GM23338 (cell line): ENCODE results near the gene ADAP1. TPM values are rescaled to one million over a fixed set of nuclear protein-coding genes. Genes with fewer than 3 reads are reported as not detected.

Source experiments
- ATAC-seq: fragments of 200-7000 bp; cut with Tn5 transposase; 3 replicates; pipeline ENCODE4 v1.9.1; 2020
- DNase-seq: peaks from one replicate; pipeline ENCODE4 v3.0.0-alpha.2; 2015; ENCODE audit warnings: low spot score
- H2AFZ ChIP-seq: fragments of 200-600 bp; sonication (generic); 2 replicates; pipeline ENCODE4 v1.8.0; 2016; ENCODE audit warnings: antibody characterized with exemption, mild to moderate bottlenecking, moderate library complexity
- H3F3A ChIP-seq: fragments of 200-600 bp; sonication (generic); replicated peaks from 2 replicates; pipeline ENCODE4 v1.8.0; 2017; ENCODE audit warnings: antibody characterized with exemption, mixed run types, low read depth
- H3K27ac ChIP-seq: fragments of 200-600 bp; sonication (generic); 2 replicates; pipeline ENCODE4 v1.6.1; 2016; ENCODE audit warnings: low read depth
- H3K27me3 ChIP-seq: fragments of 200-600 bp; sonication (generic); 2 replicates; pipeline ENCODE4 v1.8.0; 2016; ENCODE audit warnings: mild to moderate bottlenecking, mixed run types, moderate library complexity; ENCODE audit not compliant: insufficient read depth
- H3K36me3 ChIP-seq: fragments of 200-600 bp; sonication (generic); 2 replicates; pipeline ENCODE4 v1.8.0; 2016; ENCODE audit warnings: mild to moderate bottlenecking; ENCODE audit not compliant: insufficient read depth
- H3K4me1 ChIP-seq: fragments of 200-600 bp; sonication (generic); 2 replicates; pipeline ENCODE4 v1.8.0; 2016; ENCODE audit warnings: mild to moderate bottlenecking, moderate library complexity; ENCODE audit not compliant: insufficient read depth
- H3K4me2 ChIP-seq: fragments of 200-600 bp; sonication (generic); 2 replicates; pipeline ENCODE4 v1.7.1; 2017; ENCODE audit warnings: mixed run types
- H3K4me3 ChIP-seq: fragments of 200-600 bp; sonication (generic); 2 replicates; pipeline ENCODE4 v1.6.1; 2016; ENCODE audit warnings: mixed run types
- H3K79me2 ChIP-seq: fragments of 200-600 bp; sonication (generic); replicated peaks from 2 replicates; pipeline ENCODE4 v1.8.0; 2017; ENCODE audit warnings: mild to moderate bottlenecking; ENCODE audit not compliant: insufficient read depth
- H3K9me2 ChIP-seq: fragments of 200-600 bp; sonication (generic); 2 replicates; pipeline ENCODE4 v1.8.0; 2017; ENCODE audit not compliant: insufficient read depth
- H4K20me1 ChIP-seq: fragments of 200-600 bp; sonication (generic); replicated peaks from 2 replicates; pipeline ENCODE4 v1.8.0; 2017; ENCODE audit warnings: mild to moderate bottlenecking; ENCODE audit not compliant: insufficient read depth
- H3K27ac Mint-ChIP-seq: 2 replicates; pipeline ENCODE4 v1.8.0; 2020; ENCODE audit warnings: inconsistent platforms, mild to moderate bottlenecking, moderate library complexity, mixed read lengths
- H3K27me3 Mint-ChIP-seq: 3 replicates; pipeline ENCODE4 v1.8.0; 2022; ENCODE audit warnings: low read depth, mild to moderate bottlenecking, moderate library complexity, mixed read lengths, inconsistent platforms; ENCODE audit not compliant: insufficient read depth, poor library complexity
- H3K36me3 Mint-ChIP-seq: 3 replicates; pipeline ENCODE4 v1.8.0; 2021; ENCODE audit warnings: low read depth, mild to moderate bottlenecking, inconsistent platforms, moderate library complexity, mixed read lengths
- H3K4me1 Mint-ChIP-seq: 3 replicates; pipeline ENCODE4 v1.8.0; 2020; ENCODE audit warnings: mild to moderate bottlenecking, inconsistent platforms, mixed read lengths
- H3K4me3 Mint-ChIP-seq: 3 replicates; pipeline ENCODE4 v1.8.0; 2021; ENCODE audit warnings: moderate library complexity, mild to moderate bottlenecking, inconsistent platforms, mixed read lengths
- H3K9me3 Mint-ChIP-seq: 3 replicates; pipeline ENCODE4 v1.8.0; 2020; ENCODE audit warnings: moderate library complexity, mild to moderate bottlenecking, inconsistent platforms, mixed read lengths
- CREB1 ChIP-seq: fragments of 250-450 bp; sonication (Bioruptor Pico); IDR thresholded peaks from 2 replicates; pipeline ENCODE4 v1.5.0; 2020; ENCODE audit warnings: low read depth, mild to moderate bottlenecking, moderate library complexity
- EZH2 ChIP-seq: fragments of 200-600 bp; sonication (generic); IDR thresholded peaks from one replicate; pipeline ENCODE4 v1.8.0; 2017; ENCODE audit warnings: antibody characterized with exemption, mild to moderate bottlenecking, low read depth; ENCODE audit not compliant: unreplicated experiment
- EZH2phosphoT487 ChIP-seq: fragments of 200-600 bp; sonication (generic); IDR thresholded peaks from one replicate; pipeline ENCODE4 v1.8.1; 2018; ENCODE audit warnings: antibody characterized with exemption; ENCODE audit not compliant: unreplicated experiment
- JUNB ChIP-seq: IDR thresholded peaks from one replicate; pipeline ENCODE4 v1.6.1; 2016; ENCODE audit warnings: antibody characterized with exemption; ENCODE audit not compliant: unreplicated experiment
- NANOG ChIP-seq: IDR thresholded peaks from 2 replicates; pipeline ENCODE4 v1.6.1; 2016; ENCODE audit warnings: antibody characterized with exemption, borderline replicate concordance
- POLR2AphosphoS5 ChIP-seq: IDR thresholded peaks from 2 replicates; pipeline ENCODE4 v1.6.1; 2016; ENCODE audit warnings: antibody characterized with exemption, low read depth
- STAT1 ChIP-seq: IDR thresholded peaks from one replicate; pipeline ENCODE4 v1.6.1; 2016; ENCODE audit warnings: antibody characterized with exemption; ENCODE audit not compliant: unreplicated experiment
- ZNF331 ChIP-seq: fragments of 250-450 bp; sonication (Bioruptor Pico); IDR thresholded peaks from 2 replicates; pipeline ENCODE4 v1.5.0; 2020; ENCODE audit warnings: low read depth, mild to moderate bottlenecking, moderate library complexity
- polyA plus RNA-seq: library from polyadenylated mRNA; unstranded; fragments of >200 nt; fragmentation: Nextera tagmentation; extraction: Ambion mirVana; gene quantifications from 2 replicates; pipeline ENCODE4 v1.2.1, GENCODE V29; 2016
- total RNA-seq: library from RNA; depleted of rRNA; stranded (reverse); fragments of >200 nt; shearing (Covaris generic); gene quantifications from 2 replicates; pipeline ENCODE4 v1.2.3, GENCODE V29; 2014
- TF ChIP-seq, protein P1 (sequence below): IDR thresholded peaks from 2 replicates; pipeline ENCODE4 v1.6.1; 2016; ENCODE audit warnings: antibody characterized with exemption
- TF ChIP-seq, protein P2 (sequence below): fragments of 250-450 bp; sonication (Bioruptor Pico); IDR thresholded peaks from 2 replicates; pipeline ENCODE4 v1.5.0; 2020; ENCODE audit warnings: mild to moderate bottlenecking, moderate library complexity
- TF ChIP-seq, protein P3 (sequence below): IDR thresholded peaks from one replicate; pipeline ENCODE4 v1.6.1; 2018; ENCODE audit warnings: antibody characterized with exemption; ENCODE audit not compliant: unreplicated experiment
- TF ChIP-seq, protein P4 (sequence below), 2 experiments: fragments of 200-600 bp in 1 of 2; sonication (generic) in 1 of 2; conservative IDR thresholded peaks; 2 replicates each; pipeline versions ENCODE4 v1.5.1 to v1.6.1; 2016 to 2017; ENCODE audit warnings: antibody characterized with exemption in 2 of 2, low read depth in 2 of 2, mild to moderate bottlenecking in 2 of 2, moderate library complexity in 1 of 2

The ADAP1 gene
- total and polyA plus RNA-seq, 2 experiments from 2014 or later = 2.2 to 9.6 TPM

DNA sequence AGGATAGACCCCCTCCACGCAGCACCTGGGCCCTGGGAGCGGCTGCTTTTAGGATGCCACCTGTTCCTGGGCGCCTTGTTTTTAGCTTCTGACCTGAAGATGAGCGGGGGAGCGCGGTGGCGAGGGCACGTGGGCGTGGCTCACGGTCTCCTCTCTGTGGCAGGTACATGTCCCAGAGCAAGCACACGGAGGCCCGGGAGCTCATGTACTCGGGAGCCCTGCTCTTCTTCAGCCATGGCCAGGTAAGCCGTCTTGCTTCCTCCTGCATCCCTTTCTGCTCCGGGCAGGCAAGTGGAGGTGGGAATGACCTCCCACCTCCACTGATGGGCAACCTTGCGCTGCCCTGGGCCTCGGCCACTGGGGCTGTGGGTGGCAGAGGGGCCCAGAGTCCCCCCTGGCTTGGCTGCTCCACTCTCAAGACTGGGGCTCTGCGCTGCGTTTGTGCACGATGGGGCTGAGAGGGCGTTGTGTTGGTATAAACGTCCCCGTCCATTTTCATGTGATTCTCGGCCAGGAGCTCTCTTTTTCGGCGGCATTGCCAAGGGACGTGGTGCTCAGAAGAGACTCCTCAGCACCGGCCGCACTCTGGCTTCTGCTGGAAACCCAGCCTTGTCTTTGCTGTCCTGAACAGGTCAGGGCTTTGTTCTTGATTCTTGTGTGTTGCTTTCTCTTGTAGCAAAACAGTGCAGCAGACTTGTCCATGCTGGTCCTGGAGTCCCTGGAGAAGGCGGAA lies 68.4 kb downstream of the ADAP1 start:
- no peak for ATAC-seq
- no peak overlapping the region for H2AFZ ChIP-seq
- Mint-ChIP-seq H3K36me3 (peaks cover 34% of the 10 kb centered on the region), H3K4me1 (peaks cover 15% of the 10 kb centered on the region), H3K9me3 (no peaks in the 10 kb centered on the region), H3K27ac (peak overlapping the region; percentile 52), H3K27me3 (peaks cover 2% of the 10 kb centered on the region), H3K4me3 (no peak overlapping the region)
- no peaks in the 10 kb centered on the region; the same call in 1 of the 2 replicates for H3K4me1 ChIP-seq
- no peaks in the 10 kb centered on the region for H3K36me3 ChIP-seq
- no peak overlapping the region for H3K4me2 ChIP-seq
- H3K9me2 ChIP-seq = no peaks in the 10 kb centered on the region
- H3K27me3 ChIP-seq = no peaks in the 10 kb centered on the region
- no peak for TF ChIP-seq NANOG
- TF ChIP-seq CREB1 = no peak
- TF ChIP-seq, protein P1, sequence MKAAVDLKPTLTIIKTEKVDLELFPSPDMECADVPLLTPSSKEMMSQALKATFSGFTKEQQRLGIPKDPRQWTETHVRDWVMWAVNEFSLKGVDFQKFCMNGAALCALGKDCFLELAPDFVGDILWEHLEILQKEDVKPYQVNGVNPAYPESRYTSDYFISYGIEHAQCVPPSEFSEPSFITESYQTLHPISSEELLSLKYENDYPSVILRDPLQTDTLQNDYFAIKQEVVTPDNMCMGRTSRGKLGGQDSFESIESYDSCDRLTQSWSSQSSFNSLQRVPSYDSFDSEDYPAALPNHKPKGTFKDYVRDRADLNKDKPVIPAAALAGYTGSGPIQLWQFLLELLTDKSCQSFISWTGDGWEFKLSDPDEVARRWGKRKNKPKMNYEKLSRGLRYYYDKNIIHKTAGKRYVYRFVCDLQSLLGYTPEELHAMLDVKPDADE = no peak
- TF ChIP-seq EZH2phosphoT487 = no peak
- no peak for TF ChIP-seq ZNF331 (CRISPR knock-in tag)
- TF ChIP-seq, protein P2, sequence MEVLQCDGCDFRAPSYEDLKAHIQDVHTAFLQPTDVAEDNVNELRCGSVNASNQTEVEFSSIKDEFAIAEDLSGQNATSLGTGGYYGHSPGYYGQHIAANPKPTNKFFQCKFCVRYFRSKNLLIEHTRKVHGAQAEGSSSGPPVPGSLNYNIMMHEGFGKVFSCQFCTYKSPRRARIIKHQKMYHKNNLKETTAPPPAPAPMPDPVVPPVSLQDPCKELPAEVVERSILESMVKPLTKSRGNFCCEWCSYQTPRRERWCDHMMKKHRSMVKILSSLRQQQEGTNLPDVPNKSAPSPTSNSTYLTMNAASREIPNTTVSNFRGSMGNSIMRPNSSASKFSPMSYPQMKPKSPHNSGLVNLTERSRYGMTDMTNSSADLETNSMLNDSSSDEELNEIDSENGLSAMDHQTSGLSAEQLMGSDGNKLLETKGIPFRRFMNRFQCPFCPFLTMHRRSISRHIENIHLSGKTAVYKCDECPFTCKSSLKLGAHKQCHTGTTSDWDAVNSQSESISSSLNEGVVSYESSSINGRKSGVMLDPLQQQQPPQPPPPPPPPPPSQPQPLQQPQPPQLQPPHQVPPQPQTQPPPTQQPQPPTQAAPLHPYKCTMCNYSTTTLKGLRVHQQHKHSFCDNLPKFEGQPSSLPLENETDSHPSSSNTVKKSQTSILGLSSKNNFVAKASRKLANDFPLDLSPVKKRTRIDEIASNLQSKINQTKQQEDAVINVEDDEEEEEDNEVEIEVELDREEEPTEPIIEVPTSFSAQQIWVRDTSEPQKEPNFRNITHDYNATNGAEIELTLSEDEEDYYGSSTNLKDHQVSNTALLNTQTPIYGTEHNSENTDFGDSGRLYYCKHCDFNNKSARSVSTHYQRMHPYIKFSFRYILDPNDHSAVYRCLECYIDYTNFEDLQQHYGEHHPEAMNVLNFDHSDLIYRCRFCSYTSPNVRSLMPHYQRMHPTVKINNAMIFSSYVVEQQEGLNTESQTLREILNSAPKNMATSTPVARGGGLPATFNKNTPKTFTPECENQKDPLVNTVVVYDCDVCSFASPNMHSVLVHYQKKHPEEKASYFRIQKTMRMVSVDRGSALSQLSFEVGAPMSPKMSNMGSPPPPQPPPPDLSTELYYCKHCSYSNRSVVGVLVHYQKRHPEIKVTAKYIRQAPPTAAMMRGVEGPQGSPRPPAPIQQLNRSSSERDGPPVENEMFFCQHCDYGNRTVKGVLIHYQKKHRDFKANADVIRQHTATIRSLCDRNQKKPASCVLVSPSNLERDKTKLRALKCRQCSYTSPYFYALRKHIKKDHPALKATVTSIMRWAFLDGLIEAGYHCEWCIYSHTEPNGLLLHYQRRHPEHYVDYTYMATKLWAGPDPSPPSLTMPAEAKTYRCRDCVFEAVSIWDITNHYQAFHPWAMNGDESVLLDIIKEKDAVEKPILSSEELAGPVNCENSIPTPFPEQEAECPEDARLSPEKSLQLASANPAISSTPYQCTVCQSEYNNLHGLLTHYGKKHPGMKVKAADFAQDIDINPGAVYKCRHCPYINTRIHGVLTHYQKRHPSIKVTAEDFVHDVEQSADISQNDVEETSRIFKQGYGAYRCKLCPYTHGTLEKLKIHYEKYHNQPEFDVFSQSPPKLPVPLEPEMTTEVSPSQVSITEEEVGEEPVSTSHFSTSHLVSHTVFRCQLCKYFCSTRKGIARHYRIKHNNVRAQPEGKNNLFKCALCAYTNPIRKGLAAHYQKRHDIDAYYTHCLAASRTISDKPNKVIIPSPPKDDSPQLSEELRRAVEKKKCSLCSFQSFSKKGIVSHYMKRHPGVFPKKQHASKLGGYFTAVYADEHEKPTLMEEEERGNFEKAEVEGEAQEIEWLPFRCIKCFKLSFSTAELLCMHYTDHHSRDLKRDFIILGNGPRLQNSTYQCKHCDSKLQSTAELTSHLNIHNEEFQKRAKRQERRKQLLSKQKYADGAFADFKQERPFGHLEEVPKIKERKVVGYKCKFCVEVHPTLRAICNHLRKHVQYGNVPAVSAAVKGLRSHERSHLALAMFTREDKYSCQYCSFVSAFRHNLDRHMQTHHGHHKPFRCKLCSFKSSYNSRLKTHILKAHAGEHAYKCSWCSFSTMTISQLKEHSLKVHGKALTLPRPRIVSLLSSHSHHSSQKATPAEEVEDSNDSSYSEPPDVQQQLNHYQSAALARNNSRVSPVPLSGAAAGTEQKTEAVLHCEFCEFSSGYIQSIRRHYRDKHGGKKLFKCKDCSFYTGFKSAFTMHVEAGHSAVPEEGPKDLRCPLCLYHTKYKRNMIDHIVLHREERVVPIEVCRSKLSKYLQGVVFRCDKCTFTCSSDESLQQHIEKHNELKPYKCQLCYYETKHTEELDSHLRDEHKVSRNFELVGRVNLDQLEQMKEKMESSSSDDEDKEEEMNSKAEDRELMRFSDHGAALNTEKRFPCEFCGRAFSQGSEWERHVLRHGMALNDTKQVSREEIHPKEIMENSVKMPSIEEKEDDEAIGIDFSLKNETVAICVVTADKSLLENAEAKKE (CRISPR knock-in tag) = no peak
- TF ChIP-seq, protein P3, sequence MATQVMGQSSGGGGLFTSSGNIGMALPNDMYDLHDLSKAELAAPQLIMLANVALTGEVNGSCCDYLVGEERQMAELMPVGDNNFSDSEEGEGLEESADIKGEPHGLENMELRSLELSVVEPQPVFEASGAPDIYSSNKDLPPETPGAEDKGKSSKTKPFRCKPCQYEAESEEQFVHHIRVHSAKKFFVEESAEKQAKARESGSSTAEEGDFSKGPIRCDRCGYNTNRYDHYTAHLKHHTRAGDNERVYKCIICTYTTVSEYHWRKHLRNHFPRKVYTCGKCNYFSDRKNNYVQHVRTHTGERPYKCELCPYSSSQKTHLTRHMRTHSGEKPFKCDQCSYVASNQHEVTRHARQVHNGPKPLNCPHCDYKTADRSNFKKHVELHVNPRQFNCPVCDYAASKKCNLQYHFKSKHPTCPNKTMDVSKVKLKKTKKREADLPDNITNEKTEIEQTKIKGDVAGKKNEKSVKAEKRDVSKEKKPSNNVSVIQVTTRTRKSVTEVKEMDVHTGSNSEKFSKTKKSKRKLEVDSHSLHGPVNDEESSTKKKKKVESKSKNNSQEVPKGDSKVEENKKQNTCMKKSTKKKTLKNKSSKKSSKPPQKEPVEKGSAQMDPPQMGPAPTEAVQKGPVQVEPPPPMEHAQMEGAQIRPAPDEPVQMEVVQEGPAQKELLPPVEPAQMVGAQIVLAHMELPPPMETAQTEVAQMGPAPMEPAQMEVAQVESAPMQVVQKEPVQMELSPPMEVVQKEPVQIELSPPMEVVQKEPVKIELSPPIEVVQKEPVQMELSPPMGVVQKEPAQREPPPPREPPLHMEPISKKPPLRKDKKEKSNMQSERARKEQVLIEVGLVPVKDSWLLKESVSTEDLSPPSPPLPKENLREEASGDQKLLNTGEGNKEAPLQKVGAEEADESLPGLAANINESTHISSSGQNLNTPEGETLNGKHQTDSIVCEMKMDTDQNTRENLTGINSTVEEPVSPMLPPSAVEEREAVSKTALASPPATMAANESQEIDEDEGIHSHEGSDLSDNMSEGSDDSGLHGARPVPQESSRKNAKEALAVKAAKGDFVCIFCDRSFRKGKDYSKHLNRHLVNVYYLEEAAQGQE = no peak
- no peak for TF ChIP-seq EZH2
- TF ChIP-seq, protein P4, sequence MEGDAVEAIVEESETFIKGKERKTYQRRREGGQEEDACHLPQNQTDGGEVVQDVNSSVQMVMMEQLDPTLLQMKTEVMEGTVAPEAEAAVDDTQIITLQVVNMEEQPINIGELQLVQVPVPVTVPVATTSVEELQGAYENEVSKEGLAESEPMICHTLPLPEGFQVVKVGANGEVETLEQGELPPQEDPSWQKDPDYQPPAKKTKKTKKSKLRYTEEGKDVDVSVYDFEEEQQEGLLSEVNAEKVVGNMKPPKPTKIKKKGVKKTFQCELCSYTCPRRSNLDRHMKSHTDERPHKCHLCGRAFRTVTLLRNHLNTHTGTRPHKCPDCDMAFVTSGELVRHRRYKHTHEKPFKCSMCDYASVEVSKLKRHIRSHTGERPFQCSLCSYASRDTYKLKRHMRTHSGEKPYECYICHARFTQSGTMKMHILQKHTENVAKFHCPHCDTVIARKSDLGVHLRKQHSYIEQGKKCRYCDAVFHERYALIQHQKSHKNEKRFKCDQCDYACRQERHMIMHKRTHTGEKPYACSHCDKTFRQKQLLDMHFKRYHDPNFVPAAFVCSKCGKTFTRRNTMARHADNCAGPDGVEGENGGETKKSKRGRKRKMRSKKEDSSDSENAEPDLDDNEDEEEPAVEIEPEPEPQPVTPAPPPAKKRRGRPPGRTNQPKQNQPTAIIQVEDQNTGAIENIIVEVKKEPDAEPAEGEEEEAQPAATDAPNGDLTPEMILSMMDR (conservative IDR thresholded peaks at IDR 0.05; ENCODE audit: low read depth in 2 of 2) = no peak
- no peak for TF ChIP-seq JUNB
- no peak for TF ChIP-seq POLR2AphosphoS5
- no peak for TF ChIP-seq STAT1
- no peak for DNase-seq
- H3K27ac ChIP-seq = 0 out of 2 replicates have a peak overlapping the region, but pooled peaks have one; percentile 32
- H3F3A ChIP-seq = no peaks in the 10 kb centered on the region
- peaks cover 30% of the 10 kb centered on the region for H4K20me1 ChIP-seq
- no peak overlapping the region for H3K4me3 ChIP-seq
- H3K79me2 ChIP-seq = peaks cover 83% of the 10 kb centered on the region
